ENCODE data around the gene P2RY2. TPM values are rescaled to one million over a fixed set of nuclear protein-coding genes. Genes with fewer than 3 reads are reported as not detected.

Gene P2RY2
- total RNA-seq, 1 donor: 0.36 TPM

- H3K36me3 ChIP-seq (ENCODE audit: insufficient read depth, low read length): no peaks in the 10 kb centered on the region
- no peaks in the 10 kb centered on the region for H3K79me2 ChIP-seq (ENCODE audit: insufficient read depth, low read length)
- TF ChIP-seq CTCF (IDR thresholded peaks at IDR 0.05; ENCODE audit: extremely low read depth, low read depth, low read length): no peak
- H3K4me1 ChIP-seq (ENCODE audit: insufficient read depth, low read length): no peaks in the 10 kb centered on the region
- peak; percentile 13 for DNase-seq (ENCODE audit: insufficient read length, low spot score, missing footprints)
- no peak overlapping the region for H3K4me3 ChIP-seq (ENCODE audit: insufficient read depth, low read length)
- H3K27ac ChIP-seq (ENCODE audit: low read depth, low read length): no peak overlapping the region
- H3K27me3 ChIP-seq (ENCODE audit: insufficient read depth, low read length): no peaks in the 10 kb centered on the region
- H3K9me3 ChIP-seq (ENCODE audit: low read depth, low read length): no peaks in the 10 kb centered on the region
- H3K4me2 ChIP-seq (ENCODE audit: insufficient read depth, low read length): no peak overlapping the region
- no peak overlapping the region for H2AFZ ChIP-seq (ENCODE audit: low read length)
- H4K20me1 ChIP-seq (ENCODE audit: insufficient read depth, low read length): no peaks in the 10 kb centered on the region
Observed at GRCh38 chr11:73205661-73206343, 12.3 kb upstream of the P2RY2 start.

DNA sequence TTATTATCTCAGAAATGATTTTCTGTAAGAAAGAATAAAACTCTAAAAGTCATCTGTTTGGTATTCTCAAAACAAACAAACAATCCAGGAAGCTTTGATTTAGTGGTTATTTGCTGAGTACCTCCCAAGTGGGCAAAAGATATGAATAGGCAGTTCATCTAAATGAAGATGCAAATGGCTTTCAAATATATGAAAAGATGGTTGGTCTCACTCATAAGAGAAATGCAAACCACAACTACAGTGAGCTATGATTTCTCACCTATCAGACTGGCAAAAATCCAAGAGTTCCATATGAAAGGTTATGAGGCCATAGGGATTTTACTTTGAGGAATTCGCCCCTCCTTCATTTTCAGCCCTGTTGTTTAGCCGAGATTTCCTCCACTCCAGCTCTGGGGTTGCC, 11.3 kb upstream of the P2RY2 start:
- H3K36me3 ChIP-seq (ENCODE audit: insufficient read depth, low read length): no peaks in the 10 kb centered on the region
- no peaks in the 10 kb centered on the region for H3K27me3 ChIP-seq (ENCODE audit: insufficient read depth, low read length)
- no peak overlapping the region for H3K4me3 ChIP-seq (ENCODE audit: insufficient read depth, low read length)
- no peaks in the 10 kb centered on the region for H3K9me3 ChIP-seq (ENCODE audit: low read depth, low read length)
- H3K79me2 ChIP-seq (ENCODE audit: insufficient read depth, low read length): no peaks in the 10 kb centered on the region
- DNase-seq (ENCODE audit: insufficient read length, low spot score, missing footprints): peak; percentile 39
- no peak for TF ChIP-seq CTCF (IDR thresholded peaks at IDR 0.05; ENCODE audit: extremely low read depth, low read depth, low read length)
- H3K4me2 ChIP-seq (ENCODE audit: insufficient read depth, low read length): no peak overlapping the region
- no peak overlapping the region for H2AFZ ChIP-seq (ENCODE audit: low read length)
- H3K4me1 ChIP-seq (ENCODE audit: insufficient read depth, low read length): no peaks in the 10 kb centered on the region
- H4K20me1 ChIP-seq (ENCODE audit: insufficient read depth, low read length): no peaks in the 10 kb centered on the region
- no peak overlapping the region for H3K27ac ChIP-seq (ENCODE audit: low read depth, low read length)

GRCh38 chr11:73209892-73210291, 8.2 kb upstream of the P2RY2 start:
- DNase-seq (ENCODE audit: insufficient read length, low spot score, missing footprints): no peak
- Histone ChIP-seq H4K20me1 (ENCODE audit: insufficient read depth, low read length) (no peaks in the 10 kb centered on the region), H3K27ac (ENCODE audit: low read depth, low read length) (no peak overlapping the region), H3K79me2 (ENCODE audit: insufficient read depth, low read length) (no peaks in the 10 kb centered on the region), H3K36me3 (ENCODE audit: insufficient read depth, low read length) (no peaks in the 10 kb centered on the region), H2AFZ (ENCODE audit: low read length) (no peak overlapping the region), H3K4me3 (ENCODE audit: insufficient read depth, low read length) (no peak overlapping the region), H3K4me2 (ENCODE audit: insufficient read depth, low read length) (no peak overlapping the region), H3K9me3 (ENCODE audit: low read depth, low read length) (no peaks in the 10 kb centered on the region), H3K27me3 (ENCODE audit: insufficient read depth, low read length) (no peaks in the 10 kb centered on the region), H3K4me1 (ENCODE audit: insufficient read depth, low read length) (no peaks in the 10 kb centered on the region)
- TF ChIP-seq CTCF (IDR thresholded peaks at IDR 0.05; ENCODE audit: extremely low read depth, low read depth, low read length): no peak

GRCh38 chr11:73210916-73211667, 7.0 kb upstream of the P2RY2 start:
- H3K4me1 ChIP-seq (ENCODE audit: insufficient read depth, low read length): no peaks in the 10 kb centered on the region
- TF ChIP-seq CTCF (IDR thresholded peaks at IDR 0.05; ENCODE audit: extremely low read depth, low read depth, low read length): no peak
- H3K36me3 ChIP-seq (ENCODE audit: insufficient read depth, low read length): no peaks in the 10 kb centered on the region
- no peak overlapping the region for H2AFZ ChIP-seq (ENCODE audit: low read length)
- no peak overlapping the region for H3K27ac ChIP-seq (ENCODE audit: low read depth, low read length)
- DNase-seq (ENCODE audit: insufficient read length, low spot score, missing footprints): no peak
- H3K9me3 ChIP-seq (ENCODE audit: low read depth, low read length): no peaks in the 10 kb centered on the region
- no peaks in the 10 kb centered on the region for H3K79me2 ChIP-seq (ENCODE audit: insufficient read depth, low read length)
- H3K4me2 ChIP-seq (ENCODE audit: insufficient read depth, low read length): no peak overlapping the region
- H3K4me3 ChIP-seq (ENCODE audit: insufficient read depth, low read length): no peak overlapping the region
- no peaks in the 10 kb centered on the region for H3K27me3 ChIP-seq (ENCODE audit: insufficient read depth, low read length)
- H4K20me1 ChIP-seq (ENCODE audit: insufficient read depth, low read length): no peaks in the 10 kb centered on the region
